SHP77 treated with DMSO at 0.1 percent for 48 hours (cell line): Measurements from ENCODE around the gene DCDC2C.

Experiments
- DNase-seq: peaks from one replicate; lab custom pipeline; 2025; lab: John Stamatoyannopoulos, UW

Gene DCDC2C

GRCh38 chr2:3674066-3674845, 29.1 kb upstream of the DCDC2C start:
- no peak for DNase-seq

DNA sequence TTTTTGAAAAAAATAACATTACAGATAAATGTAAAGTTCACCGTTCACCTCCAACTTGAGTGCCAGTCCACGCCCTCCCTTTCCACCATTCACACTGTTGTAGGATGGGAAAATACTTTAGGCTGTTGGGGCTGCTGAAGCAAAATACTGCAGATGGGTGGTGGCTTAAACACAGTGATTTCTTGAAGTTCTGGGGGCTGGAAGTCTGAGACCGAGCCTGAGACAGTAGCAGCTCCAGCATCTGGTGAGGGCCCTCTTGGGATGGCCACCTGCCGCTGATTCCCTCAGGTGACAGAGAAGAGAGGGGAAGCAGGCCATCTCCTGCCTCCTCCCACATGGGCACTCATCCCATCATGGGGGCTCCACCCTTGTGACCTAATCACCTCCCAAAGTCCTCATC, 27.7 kb upstream of the DCDC2C start:
- no peak for DNase-seq

GRCh38 chr2:3677436-3677835, 25.9 kb upstream of the DCDC2C start:
- DNase-seq = no peak

DNA sequence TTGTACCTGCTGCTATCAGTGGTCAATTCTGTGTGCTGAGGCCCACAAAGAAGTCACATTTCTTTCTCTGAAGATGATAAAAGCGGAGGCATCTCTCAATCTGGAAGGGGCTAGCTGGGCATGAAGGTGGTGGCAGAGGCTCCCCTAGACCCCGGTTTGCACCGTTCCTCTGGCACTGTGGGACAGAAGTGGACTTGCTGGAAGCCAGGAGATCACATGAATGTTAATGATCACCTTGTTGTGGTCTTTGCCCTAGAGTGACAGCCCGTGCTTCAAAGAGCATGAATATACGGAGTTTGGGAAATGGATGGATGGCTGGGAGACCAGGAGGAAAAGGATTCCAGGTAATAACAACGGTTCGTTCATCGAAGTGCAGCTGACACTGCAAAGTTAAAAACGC, 25.2 kb upstream of the DCDC2C start:
- no peak for DNase-seq

DNA sequence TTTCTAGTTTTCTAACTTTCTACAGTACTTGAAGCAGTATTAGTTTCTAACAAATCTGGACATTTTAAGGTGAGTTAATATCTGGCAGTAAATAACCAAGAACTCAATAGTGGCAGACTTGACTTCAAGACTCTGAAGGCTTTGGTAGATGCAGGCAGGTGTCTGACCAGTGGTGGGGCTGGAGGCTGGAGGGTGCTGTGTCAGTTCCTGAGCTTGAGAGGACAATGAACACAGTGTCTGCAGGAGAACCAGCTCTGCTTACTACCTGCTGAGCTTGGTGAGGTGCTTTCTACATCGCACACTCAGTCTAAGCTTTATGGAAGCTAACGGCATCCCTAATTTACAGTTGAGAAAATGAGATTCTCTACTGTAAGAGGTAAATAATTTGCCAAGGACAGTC, 24.2 kb upstream of the DCDC2C start:
- no peak for DNase-seq

DNA sequence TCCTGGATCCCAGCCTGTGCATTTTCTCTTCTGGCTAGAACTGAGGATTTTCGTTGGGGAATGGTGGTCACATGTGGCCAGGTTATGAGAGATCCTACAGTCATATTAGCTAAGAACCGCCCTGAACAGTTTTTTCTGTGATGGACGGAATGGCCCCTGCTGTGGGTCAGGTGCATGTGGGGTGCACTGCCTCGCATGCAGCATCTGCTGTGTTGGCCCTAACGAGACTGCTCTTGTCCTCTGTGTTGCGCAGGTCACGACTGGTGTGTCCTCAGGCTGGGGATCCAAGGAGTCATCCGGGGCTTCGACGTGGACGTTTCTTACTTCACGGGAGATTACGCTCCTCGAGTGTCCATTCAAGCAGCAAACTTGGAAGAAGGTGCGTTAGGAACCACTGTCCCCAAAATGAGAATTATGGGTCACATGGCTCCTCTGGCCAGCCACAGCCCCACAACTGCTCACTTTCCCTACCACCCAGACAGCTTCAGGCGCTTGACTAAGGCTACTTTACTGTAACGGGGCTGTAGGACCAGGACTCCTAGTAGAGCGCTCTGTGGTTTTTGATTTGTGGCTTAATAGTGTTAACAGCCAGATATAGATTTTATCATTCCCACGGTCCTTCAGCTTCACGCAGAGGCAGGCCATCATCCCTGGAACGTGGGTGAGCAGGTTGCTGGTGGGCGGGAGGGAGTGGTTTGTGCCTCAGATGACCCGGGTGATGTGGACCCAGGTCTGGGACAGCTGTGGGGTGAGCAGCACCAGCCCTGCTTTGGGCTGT, 23.6 kb upstream of the DCDC2C start:
- DNase-seq = no peak

GRCh38 chr2:3680548-3681345, 22.6 kb upstream of the DCDC2C start:
- DNase-seq = no peak

- no peak for DNase-seq
These were observed 21.8 kb upstream of the DCDC2C start for GRCh38 chr2:3681625-3682024.

DNA sequence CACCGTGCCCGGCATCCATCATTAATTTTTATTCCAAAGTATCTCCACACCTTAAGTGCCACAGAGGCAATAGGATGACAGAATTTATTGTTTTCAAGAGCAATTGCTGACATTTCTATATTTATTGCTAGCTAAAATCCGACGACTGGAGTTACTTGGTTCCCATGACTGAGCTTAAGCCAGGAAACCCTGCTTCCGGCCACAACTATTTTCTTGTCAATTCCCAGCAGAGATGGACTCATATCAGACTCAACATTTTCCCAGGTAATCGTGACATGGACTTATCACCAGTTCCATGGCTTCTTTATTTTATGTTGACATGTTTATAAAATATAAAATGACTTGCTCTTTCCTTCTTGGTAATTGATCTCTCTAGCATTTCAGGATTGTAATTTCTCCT, 20.6 kb upstream of the DCDC2C start:
- DNase-seq = no peak

GRCh38 chr2:3683748-3684454, 19.5 kb upstream of the DCDC2C start:
- DNase-seq = no peak

DNA sequence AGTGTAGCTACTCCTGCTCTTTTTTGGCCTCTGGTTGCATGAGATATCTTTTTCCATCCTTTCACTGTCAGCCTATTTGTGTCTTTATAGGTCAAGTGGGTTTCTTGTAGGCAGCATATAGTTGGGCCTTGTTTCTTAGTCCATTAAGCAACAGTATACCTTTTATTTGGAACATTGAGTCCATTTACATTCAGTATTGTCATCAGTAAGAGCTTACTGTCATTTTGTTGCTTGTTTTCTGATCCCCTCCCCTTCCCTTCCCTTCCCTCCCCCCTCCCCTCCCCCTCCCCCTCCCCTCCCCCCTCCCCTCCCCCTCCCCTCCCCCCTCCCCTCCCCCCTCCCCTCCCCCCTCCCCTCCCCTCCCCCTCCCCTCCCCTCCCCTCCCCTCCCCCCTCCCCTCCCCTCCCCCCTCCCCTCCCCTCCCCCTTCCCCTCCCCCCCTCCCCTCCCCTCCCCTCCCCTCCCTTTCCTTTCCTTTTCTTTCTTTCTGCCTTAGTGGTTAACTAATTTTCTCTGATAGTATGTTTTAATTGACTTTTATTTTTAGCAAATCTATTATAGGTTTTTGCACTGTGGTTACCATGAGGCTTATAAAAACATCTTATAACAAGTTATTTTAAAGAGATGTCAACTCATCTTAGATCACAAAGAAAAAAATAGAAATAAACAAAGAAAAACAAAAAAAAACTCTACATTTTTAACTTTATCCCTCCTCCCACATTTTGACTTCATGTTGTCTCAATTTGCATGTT, 13.2 kb upstream of the DCDC2C start:
- no peak for DNase-seq

DNA sequence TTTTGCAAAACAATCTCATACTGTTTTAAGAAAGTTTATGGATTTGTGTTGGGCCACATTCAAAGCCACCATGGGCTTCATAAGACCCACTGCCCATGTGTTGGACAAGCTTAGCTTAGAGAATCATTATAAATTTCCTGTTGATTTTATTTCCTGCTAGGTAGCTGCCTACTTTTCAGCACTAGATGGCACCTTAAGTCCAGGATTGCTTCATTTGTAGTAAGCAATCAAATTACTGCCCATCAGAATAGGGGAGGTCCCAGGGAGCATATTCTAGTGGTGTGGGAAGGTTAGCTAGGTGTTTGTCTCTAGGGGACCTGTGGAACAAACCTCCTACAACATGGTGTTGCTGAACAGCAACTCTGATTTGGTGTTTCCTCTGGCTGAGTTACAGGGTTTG, 11.0 kb upstream of the DCDC2C start:
- peak; percentile 42 for DNase-seq

DNA sequence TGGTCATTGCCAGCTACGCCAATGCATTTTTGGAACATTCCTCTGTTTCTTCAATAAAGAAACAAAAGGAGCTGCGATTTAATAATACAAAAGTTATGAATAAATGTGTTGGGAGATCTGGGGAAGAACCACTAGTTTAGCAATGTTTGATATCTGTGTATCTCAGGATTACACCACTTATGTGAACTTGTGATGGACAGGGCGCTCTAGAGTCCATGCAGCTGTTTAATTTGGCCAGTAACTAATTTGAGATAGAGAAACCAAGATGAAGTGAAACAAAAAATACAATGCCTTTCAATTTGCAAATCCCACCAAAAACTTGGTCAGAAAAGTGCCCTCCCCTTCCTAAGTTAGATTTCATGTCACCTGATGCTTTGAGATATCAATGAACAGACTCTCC, 6.8 kb upstream of the DCDC2C start:
- DNase-seq = no peak

- DNase-seq = no peak
These were observed 2.3 kb upstream of the DCDC2C start for GRCh38 chr2:3701071-3701470.

DNA sequence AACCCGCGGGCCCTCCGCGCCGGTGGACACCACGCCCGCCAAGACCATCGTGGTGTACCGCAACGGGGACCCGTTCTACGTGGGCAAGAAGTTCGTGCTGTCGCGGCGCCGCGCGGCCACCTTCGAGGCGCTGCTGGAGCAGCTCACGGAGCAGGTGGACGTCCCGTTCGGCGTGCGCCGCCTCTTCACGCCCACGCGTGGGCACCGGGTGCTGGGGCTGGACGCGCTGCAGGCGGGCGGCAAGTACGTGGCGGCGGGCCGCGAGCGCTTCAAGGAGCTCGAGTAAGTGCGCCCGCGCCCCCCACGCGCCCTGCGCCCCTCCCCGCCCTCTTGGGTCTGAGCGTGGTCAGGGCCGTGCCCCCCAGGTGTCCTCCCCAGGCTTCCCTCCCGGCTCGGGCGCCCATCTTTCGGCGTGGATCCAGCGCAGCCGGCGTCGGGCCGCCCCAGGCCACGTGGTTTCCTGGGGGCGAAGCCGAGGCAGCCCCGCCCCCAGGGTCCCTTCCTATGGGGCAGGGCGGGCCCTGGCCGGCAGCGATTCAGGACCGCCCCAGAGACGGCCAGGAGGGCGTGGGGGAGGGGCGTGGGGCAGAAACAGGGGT, 481 bp downstream of the DCDC2C start:
- DNase-seq = no peak

DNA sequence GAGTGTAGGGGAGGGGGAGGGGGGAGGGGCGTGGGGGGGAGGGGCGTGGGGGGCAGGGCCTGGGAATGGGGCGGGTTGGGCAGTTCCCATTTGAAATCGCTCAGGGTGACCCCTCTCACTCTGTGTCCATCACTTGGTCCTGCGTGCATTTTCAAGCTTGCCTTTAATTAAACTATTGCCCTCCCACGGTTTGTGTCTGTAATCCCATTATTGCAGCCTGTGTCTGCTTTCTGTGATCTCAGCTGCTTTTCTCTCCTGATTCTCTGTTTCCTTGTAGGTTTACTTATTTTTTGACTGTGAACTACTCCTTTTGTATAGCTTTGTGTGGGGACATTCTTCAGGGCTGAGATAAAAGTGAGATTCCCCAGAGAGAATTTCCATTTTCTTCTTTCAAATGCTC, 1.3 kb downstream of the DCDC2C start:
- DNase-seq = no peak

GRCh38 chr2:3705782-3706181, 2.4 kb downstream of the DCDC2C start:
- DNase-seq = no peak

- DNase-seq = no peak
These were observed 3.5 kb downstream of the DCDC2C start for GRCh38 chr2:3706892-3707291.

DNA sequence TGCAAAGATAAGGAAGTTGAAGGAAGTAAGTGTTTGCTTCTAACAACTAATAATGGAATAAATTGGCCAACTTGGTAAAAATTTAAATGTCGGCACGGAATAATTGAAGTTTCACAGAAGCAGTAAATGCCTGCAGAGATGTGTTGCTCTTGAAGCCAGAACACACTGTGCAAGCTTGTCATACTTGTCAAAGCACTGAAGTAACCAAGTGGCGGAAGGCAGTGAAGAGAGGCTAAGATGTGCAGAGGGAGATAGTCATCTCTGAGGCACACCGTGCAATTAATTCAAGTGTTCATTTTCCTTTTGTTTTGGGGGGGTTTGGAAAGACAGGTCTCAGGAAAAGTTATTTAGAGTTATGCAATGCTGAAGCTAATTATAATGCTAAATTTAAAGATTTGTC, 5.2 kb downstream of the DCDC2C start:
- no peak for DNase-seq

GRCh38 chr2:3709225-3709624, 5.8 kb downstream of the DCDC2C start:
- no peak for DNase-seq

- no peak for DNase-seq
These were observed 9.0 kb downstream of the DCDC2C start for GRCh38 chr2:3712424-3712823.
